DND-41 (cell line): ENCODE data around the gene ONECUT3.

Experiments
- CTCF ChIP-seq: IDR thresholded peaks from 2 replicates; pipeline ENCODE4 v1.5.1; 2012; ENCODE audit warnings: borderline replicate concordance, low read length, moderate library complexity, mild to moderate bottlenecking; ENCODE audit not compliant: poor library complexity, severe bottlenecking; ENCODE audit errors: extremely low read depth
- EZH2 ChIP-seq: IDR thresholded peaks from 3 replicates; pipeline ENCODE4 v1.6.1; 2012; ENCODE audit warnings: borderline replicate concordance, low read depth, mild to moderate bottlenecking, moderate library complexity, low read length, inconsistent platforms; ENCODE audit not compliant: severe bottlenecking

GRCh38 chr19:1809678-1810077, 56.4 kb downstream of the ONECUT3 start:
- TF ChIP-seq CTCF (no peak), EZH2 (no peak)
